Measurements from ENCODE around the gene EXOSC7.
A peak's percentile ranks its signal among the peaks of the same experiment; 100 is the strongest.
"Not testable (repeated sequence)": the region's sequence is repeated elsewhere in the genome, so short reads cannot be mapped to it uniquely, and the experiment has no call there.

EXOSC7 gene

GRCh38 chr3:44976002-44976815 lies at the start of gene EXOSC7, which contains the start of gene ZDHHC3:
TSS of gene EXOSC7 (plus strand) at chr3:44976244. CDS start at chr3:44976278, 34 bp downstream.
TSS of gene ZDHHC3 (minus strand) at chr3:44976174. CDS start at chr3:44959436, 16,738 bp downstream.
- peak; percentile 67 to 74 for DNase-seq (ENCODE audit: low read depth in 2 of 2)

GRCh38 chr3:44926921-44927320 lies 49.1 kb upstream of the EXOSC7 start:
- no peak for DNase-seq (ENCODE audit: low read depth in 2 of 2)

GRCh38 chr3:44927371-44927770 lies 48.7 kb upstream of the EXOSC7 start:
- DNase-seq (ENCODE audit: low read depth in 2 of 2): no peak

- no peak for DNase-seq (ENCODE audit: low read depth in 2 of 2)
Observed at GRCh38 chr3:44929782-44930181, 46.3 kb upstream of the EXOSC7 start.

- no peak for DNase-seq (ENCODE audit: low read depth in 2 of 2)
Observed at GRCh38 chr3:44930911-44931310, 45.1 kb upstream of the EXOSC7 start.

GRCh38 chr3:44931791-44932190 lies 44.3 kb upstream of the EXOSC7 start:
- no peak for DNase-seq (ENCODE audit: low read depth in 2 of 2)

- no peak for DNase-seq (ENCODE audit: low read depth in 2 of 2)
Observed at GRCh38 chr3:44932271-44932670, 43.8 kb upstream of the EXOSC7 start.

GRCh38 chr3:44932986-44933944 lies 42.8 kb upstream of the EXOSC7 start:
- no peak for DNase-seq (ENCODE audit: low read depth in 2 of 2)

- DNase-seq (ENCODE audit: low read depth in 2 of 2): no peak
Observed at GRCh38 chr3:44939581-44940036, 36.4 kb upstream of the EXOSC7 start.

- no peak for DNase-seq (ENCODE audit: low read depth in 2 of 2)
Observed at GRCh38 chr3:44942202-44942921, 33.7 kb upstream of the EXOSC7 start.

- DNase-seq (ENCODE audit: low read depth in 2 of 2): no peak
Observed at GRCh38 chr3:44948239-44948638, 27.8 kb upstream of the EXOSC7 start.

- not testable (repeated sequence) for DNase-seq (ENCODE audit: low read depth in 2 of 2)
Observed at GRCh38 chr3:44949770-44950169, 26.3 kb upstream of the EXOSC7 start.

- no peak for DNase-seq (ENCODE audit: low read depth in 2 of 2)
Observed at GRCh38 chr3:44950275-44950734, 25.7 kb upstream of the EXOSC7 start.

GRCh38 chr3:44952689-44953088 lies 23.4 kb upstream of the EXOSC7 start:
- no peak for DNase-seq (ENCODE audit: low read depth in 2 of 2)

GRCh38 chr3:44954304-44954703 lies 21.7 kb upstream of the EXOSC7 start:
- no peak for DNase-seq (ENCODE audit: low read depth in 2 of 2)

- DNase-seq (ENCODE audit: low read depth in 2 of 2): no peak
Observed at GRCh38 chr3:44954962-44955361, 21.1 kb upstream of the EXOSC7 start.

GRCh38 chr3:44955917-44956316 lies 20.1 kb upstream of the EXOSC7 start:
- DNase-seq (ENCODE audit: low read depth in 2 of 2): no peak

- DNase-seq (ENCODE audit: low read depth in 2 of 2): no peak
Observed at GRCh38 chr3:44957986-44958385, 18.1 kb upstream of the EXOSC7 start.

GRCh38 chr3:44958386-44958785 lies 17.7 kb upstream of the EXOSC7 start:
- no peak for DNase-seq (ENCODE audit: low read depth in 2 of 2)

GRCh38 chr3:44960387-44961026 lies 15.5 kb upstream of the EXOSC7 start:
- no peak for DNase-seq (ENCODE audit: low read depth in 2 of 2)

GRCh38 chr3:44961888-44962287 lies 14.2 kb upstream of the EXOSC7 start:
- DNase-seq (ENCODE audit: low read depth in 2 of 2): no peak
